PC-3 (cell line): Measurements from ENCODE around the gene DENND2C. TPM values are rescaled to one million over a fixed set of nuclear protein-coding genes. Genes with fewer than 3 reads are reported as not detected.

ENCODE experiments used
- ATAC-seq: fragments of 200-7000 bp; cut with Tn5 transposase; 2 replicates; pipeline ENCODE4 v1.9.1; 2020; ENCODE audit warnings: mild to moderate bottlenecking, moderate library complexity
- BruUV-seq: library from RNA; stranded (reverse); fragments of 400-500 nt; replicated peaks from 2 replicates; lab custom pipeline; 2021; lab: Mats Ljungman, UMichigan
- CTCF ChIA-PET: fragments of 300-600 bp; sonication (Branson Sonifier 250); formaldehyde crosslinking; loops from one replicate; lab custom pipeline; 2022; ENCODE audit warnings: antibody characterized with exemption; lab: Charles Lee
- POLR2A ChIA-PET: fragments of 300-600 bp; sonication (Branson Sonifier 250); formaldehyde crosslinking; loops from one replicate; lab custom pipeline; 2022; ENCODE audit warnings: antibody characterized with exemption; ENCODE audit not compliant: unreplicated experiment; lab: Charles Lee
- DNase-seq: peaks from one replicate; pipeline ENCODE4 v3.0.0-alpha.2; 2015
- H2AFZ ChIP-seq: fragments of 300-600 bp; sonication (generic); 2 replicates; pipeline ENCODE4 v1.6.0; 2016; ENCODE audit warnings: antibody characterized with exemption, low read length
- H3F3A ChIP-seq: fragments of 300-600 bp; sonication (generic); one replicate; pipeline ENCODE4 v1.6.0; 2017; ENCODE audit warnings: antibody characterized with exemption, low read length, control low read depth, mild to moderate bottlenecking; ENCODE audit not compliant: unreplicated experiment
- H3K27ac ChIP-seq: fragments of 300-600 bp; sonication (generic); 2 replicates; pipeline ENCODE4 v1.5.1; 2016; ENCODE audit warnings: mild to moderate bottlenecking, low read length
- H3K27me3 ChIP-seq: fragments of 300-600 bp; sonication (generic); 2 replicates; pipeline ENCODE4 v1.6.1; 2016; ENCODE audit warnings: low read length, mixed read lengths
- H3K36me3 ChIP-seq: fragments of 300-600 bp; sonication (generic); 2 replicates; pipeline ENCODE4 v1.6.1; 2016; ENCODE audit warnings: low read depth, mixed run types, low read length, mixed read lengths
- H3K4me1 ChIP-seq: fragments of 300-600 bp; sonication (generic); 2 replicates; pipeline ENCODE4 v1.5.1; 2016; ENCODE audit warnings: low read length; ENCODE audit not compliant: insufficient read depth
- H3K4me2 ChIP-seq: fragments of 300-600 bp; sonication (generic); 2 replicates; pipeline ENCODE4 v1.6.0; 2016; ENCODE audit warnings: low read length
- H3K4me3 ChIP-seq: fragments of 300-600 bp; sonication (generic); 2 replicates; pipeline ENCODE4 v1.5.1; 2016; ENCODE audit warnings: mild to moderate bottlenecking, low read length, mixed read lengths
- H3K79me2 ChIP-seq: fragments of 300-600 bp; sonication (generic); 2 replicates; pipeline ENCODE4 v1.6.1; 2017; ENCODE audit warnings: low read length, mixed read lengths
- H3K9ac ChIP-seq: fragments of 300-600 bp; sonication (generic); 2 replicates; pipeline ENCODE4 v1.6.0; 2016; ENCODE audit warnings: mild to moderate bottlenecking, low read length
- H3K9me2 ChIP-seq: fragments of 300-600 bp; sonication (generic); replicated peaks from 2 replicates; pipeline ENCODE4 v1.6.1; 2016; ENCODE audit warnings: mixed run types, low read length, mixed read lengths
- H3K9me3 ChIP-seq: fragments of 300-600 bp; sonication (generic); 2 replicates; pipeline ENCODE4 v1.6.1; 2016; ENCODE audit warnings: low read length, mixed read lengths
- H4K20me1 ChIP-seq: fragments of 300-600 bp; sonication (generic); 2 replicates; pipeline ENCODE4 v1.6.1; 2016; ENCODE audit warnings: low read length, mixed read lengths
- CTCF ChIP-seq: fragments of 300-600 bp; sonication (generic); conservative IDR thresholded peaks from 2 replicates; pipeline ENCODE4 v1.5.1; 2017; ENCODE audit warnings: antibody characterized with exemption, low read depth, mild to moderate bottlenecking, low read length
- EZH2 ChIP-seq: fragments of 300-600 bp; sonication (generic); IDR thresholded peaks from one replicate; pipeline ENCODE4 v1.6.1; 2017; ENCODE audit warnings: antibody characterized with exemption, mild to moderate bottlenecking, low read length; ENCODE audit not compliant: unreplicated experiment
- EZH2phosphoT487 ChIP-seq: fragments of 300-600 bp; sonication (generic); IDR thresholded peaks from 2 replicates; pipeline ENCODE4 v1.6.1; 2018; ENCODE audit warnings: mild to moderate bottlenecking, antibody characterized with exemption, low read length, borderline replicate concordance
- intact Hi-C: fragments of 100-400 bp; cut with micrococcal nuclease; formaldehyde crosslinking; loops from 2 replicates; pipeline ENCODE4 v1.9.0; 2023
- total RNA-seq: library from RNA; depleted of rRNA; stranded (reverse); fragments of >200 nt; gene quantifications from 2 replicates; pipeline ENCODE4 v1.2.3, GENCODE V29; 2014

DENND2C gene
- total RNA-seq, 1 experiment from 2014 or later = 0.95 TPM

GRCh38 chr1:114715952-114716303, 46.1 kb upstream of the DENND2C start:
- Histone ChIP-seq H4K20me1 (0 out of 2 replicates have a peak, but pooled peaks cover 4% of the 10 kb centered on the region), H3K79me2 (peaks cover 15% of the 10 kb centered on the region), H3K9ac (peak overlapping the region; percentile 86), H3K4me2 (peak overlapping the region; percentile 70), H3K9me2 (no peaks in the 10 kb centered on the region), H3K9me3 (no peaks in the 10 kb centered on the region), H3F3A (no peaks in the 10 kb centered on the region), H2AFZ (no peak overlapping the region), H3K36me3 (peaks cover 77% of the 10 kb centered on the region), H3K27ac (no peak overlapping the region), H3K4me1 (peaks cover 26% of the 10 kb centered on the region), H3K4me3 (peak overlapping the region; percentile 68), H3K27me3 (no peaks in the 10 kb centered on the region)
- ChIA-PET CTCF (no interaction called here), POLR2A (interaction anchor here (0.7 kb wide), 1 partner anchor 13 kb away, joined by 8 read pairs; no protein-coding TSS in a partner anchor)
- intact Hi-C loops = no loop called here
- ATAC-seq = no peak
- TSS peak; percentile 41 for BruUV-seq
- no peak for TF ChIP-seq EZH2phosphoT487
- TF ChIP-seq EZH2 = no peak
- no peak for DNase-seq

- H3K9ac ChIP-seq = no peak overlapping the region
- CTCF ChIA-PET = no interaction called here
- TF ChIP-seq EZH2phosphoT487 = no peak
- no peak for TF ChIP-seq EZH2
- no peak for TF ChIP-seq CTCF
- H3K27ac ChIP-seq = no peak overlapping the region
- no peaks in the 10 kb centered on the region for H3F3A ChIP-seq
- H3K36me3 ChIP-seq = peaks cover 63% of the 10 kb centered on the region
- DNase-seq (no peak), ATAC-seq (no peak)
- H3K9me3 ChIP-seq = no peaks in the 10 kb centered on the region
- H2AFZ ChIP-seq = no peak overlapping the region
- H3K4me3 ChIP-seq = no peak overlapping the region
- POLR2A ChIA-PET = no interaction called here
- intact Hi-C loops = no loop called here
- H3K27me3 ChIP-seq = no peaks in the 10 kb centered on the region
- H3K4me2 ChIP-seq = no peak overlapping the region
- no peaks in the 10 kb centered on the region for H3K4me1 ChIP-seq
- no TSS peak for BruUV-seq
- no peaks in the 10 kb centered on the region for H3K9me2 ChIP-seq
- H3K79me2 ChIP-seq = peaks cover 15% of the 10 kb centered on the region
- H4K20me1 ChIP-seq = 0 out of 2 replicates have a peak, but pooled peaks cover 4% of the 10 kb centered on the region
Measured at GRCh38 chr1:114712977-114713376, 43.1 kb upstream of the DENND2C start.

GRCh38 chr1:114710360-114710759, 40.5 kb upstream of the DENND2C start:
- peaks cover 63% of the 10 kb centered on the region; the same call in 1 of the 2 replicates for H3K36me3 ChIP-seq
- peaks cover 3% of the 10 kb centered on the region for H3K79me2 ChIP-seq
- H3K4me1 ChIP-seq = no peaks in the 10 kb centered on the region
- DNase-seq (no peak), ATAC-seq (no peak)
- no peaks in the 10 kb centered on the region for H3F3A ChIP-seq
- no peak overlapping the region for H3K4me3 ChIP-seq
- H2AFZ ChIP-seq = no peak overlapping the region
- intact Hi-C loops = no loop called here
- no peak for TF ChIP-seq EZH2phosphoT487
- no peak for TF ChIP-seq CTCF
- no peak for TF ChIP-seq EZH2
- no peaks in the 10 kb centered on the region for H3K9me3 ChIP-seq
- no TSS peak for BruUV-seq
- no peak overlapping the region for H3K4me2 ChIP-seq
- H4K20me1 ChIP-seq = no peaks in the 10 kb centered on the region
- ChIA-PET CTCF (no interaction called here), POLR2A (interaction anchor here (0.7 kb wide), 1 partner anchor 45 kb away, joined by 8 read pairs; no protein-coding TSS in a partner anchor)
- H3K27ac ChIP-seq = no peak overlapping the region
- H3K9me2 ChIP-seq = no peaks in the 10 kb centered on the region
- H3K9ac ChIP-seq = no peak overlapping the region
- H3K27me3 ChIP-seq = no peaks in the 10 kb centered on the region
